Liver (tissue), 9 donors: ENCODE results near the gene RALY. TPM values are rescaled to one million over a fixed set of nuclear protein-coding genes. Genes with fewer than 3 reads are reported as not detected.

Experiments used
- DNase-seq: peaks from one replicate; pipeline ENCODE4 v3.0.0-alpha.2; 2017; ENCODE audit warnings: low spot score
- H3K27ac ChIP-seq, 2 donors: one replicate each; pipeline ENCODE4 v1.7.0; 2013; ENCODE audit warnings: inconsistent platforms in 2 of 2, low read length in 2 of 2, control low read depth in 1 of 2, low read depth in 1 of 2, mild to moderate bottlenecking in 1 of 2
- H3K27me3 ChIP-seq, 4 donors: one replicate each; pipeline versions ENCODE4 v1.6.1 to v1.7.0; 2013; ENCODE audit warnings: low read length in 3 of 4, inconsistent platforms in 1 of 4, mild to moderate bottlenecking in 1 of 4, moderate library complexity in 1 of 4; ENCODE audit not compliant: control insufficient read depth in 4 of 4, insufficient read depth in 4 of 4
- H3K36me3 ChIP-seq, 4 donors: one replicate each; pipeline versions ENCODE4 v1.6.1 to v1.7.0; 2013; ENCODE audit warnings: low read length in 3 of 4, mild to moderate bottlenecking in 3 of 4, low read depth in 1 of 4, moderate library complexity in 1 of 4; ENCODE audit not compliant: control insufficient read depth in 4 of 4, insufficient read depth in 3 of 4
- H3K4me1 ChIP-seq, 4 donors: one replicate each; pipeline versions ENCODE4 v1.6.1 to v1.7.0; 2013; ENCODE audit warnings: low read length in 3 of 4, mild to moderate bottlenecking in 3 of 4, moderate library complexity in 1 of 4; ENCODE audit not compliant: control insufficient read depth in 4 of 4, insufficient read depth in 4 of 4
- H3K4me3 ChIP-seq, 3 donors: one replicate each; pipeline versions ENCODE4 v1.6.1 to v1.7.0; 2013; ENCODE audit warnings: low read length in 3 of 3, control low read depth in 1 of 3, low read depth in 1 of 3, mild to moderate bottlenecking in 1 of 3
- H3K9ac ChIP-seq, 2 donors: one replicate each; pipeline ENCODE4 v1.7.0; 2013; ENCODE audit warnings: low read length in 2 of 2, mild to moderate bottlenecking in 2 of 2, moderate library complexity in 2 of 2, control low read depth in 1 of 2, low read depth in 1 of 2
- H3K9me3 ChIP-seq, 4 donors: one replicate each; pipeline versions ENCODE4 v1.6.1 to v1.7.0; 2013; ENCODE audit warnings: low read length in 3 of 4; ENCODE audit not compliant: control insufficient read depth in 4 of 4
- ATF3 ChIP-seq: IDR thresholded peaks from 2 replicates; pipeline ENCODE4 v1.6.1; 2016; ENCODE audit warnings: antibody characterized with exemption
- CTCF ChIP-seq: fragments of 150-350 bp; IDR thresholded peaks from 2 replicates; pipeline ENCODE4 v1.5.1; 2017; ENCODE audit warnings: improper control_type of control experiment, low read depth, low read length; ENCODE audit not compliant: missing input control
- EGR1 ChIP-seq, 2 donors: IDR thresholded peaks; 2 replicates each; pipeline ENCODE4 v1.6.1; 2016 to 2018; ENCODE audit warnings: antibody characterized with exemption in 2 of 2, low read depth in 2 of 2
- FOXA1 ChIP-seq: IDR thresholded peaks from 2 replicates; pipeline ENCODE4 v1.6.1; 2016; ENCODE audit warnings: antibody characterized with exemption
- FOXA2 ChIP-seq: IDR thresholded peaks from 2 replicates; pipeline ENCODE4 v1.6.1; 2016; ENCODE audit warnings: antibody characterized with exemption
- GABPA ChIP-seq, 2 donors: IDR thresholded peaks in 1 of 2; conservative IDR thresholded peaks in 1 of 2; 2 replicates each; pipeline ENCODE4 v1.6.1; 2016; ENCODE audit warnings: antibody characterized with exemption in 2 of 2, mild to moderate bottlenecking in 1 of 2, moderate library complexity in 1 of 2
- HNF4A ChIP-seq, 2 donors: conservative IDR thresholded peaks; 2 replicates each; pipeline ENCODE4 v1.6.1; 2016; ENCODE audit warnings: antibody characterized with exemption in 2 of 2, mild to moderate bottlenecking in 2 of 2
- HNF4G ChIP-seq: IDR thresholded peaks from 2 replicates; pipeline ENCODE4 v1.6.1; 2016; ENCODE audit warnings: antibody characterized with exemption
- JUND ChIP-seq, 2 donors: IDR thresholded peaks; 2 replicates each; pipeline ENCODE4 v1.6.1; 2016; ENCODE audit warnings: antibody characterized with exemption in 2 of 2
- MAX ChIP-seq: IDR thresholded peaks from 2 replicates; pipeline ENCODE4 v1.6.1; 2016; ENCODE audit warnings: antibody characterized with exemption
- NR2F2 ChIP-seq: IDR thresholded peaks from 2 replicates; pipeline ENCODE4 v1.6.1; 2016; ENCODE audit warnings: antibody characterized with exemption
- RAD21 ChIP-seq, 2 donors: IDR thresholded peaks; 2 replicates each; pipeline ENCODE4 v1.6.1; 2016; ENCODE audit warnings: antibody characterized with exemption in 2 of 2, mild to moderate bottlenecking in 2 of 2
- RXRA ChIP-seq, 2 donors: IDR thresholded peaks; 2 replicates each; pipeline ENCODE4 v1.6.1; 2017 to 2018; ENCODE audit warnings: antibody characterized with exemption in 2 of 2, mild to moderate bottlenecking in 1 of 2
- SP1 ChIP-seq: IDR thresholded peaks from 2 replicates; pipeline ENCODE4 v1.6.1; 2018; ENCODE audit warnings: antibody characterized with exemption, mild to moderate bottlenecking
- TAF1 ChIP-seq: conservative IDR thresholded peaks from 2 replicates; pipeline ENCODE4 v1.6.1; 2016; ENCODE audit warnings: antibody characterized with exemption, mild to moderate bottlenecking
- YY1 ChIP-seq: IDR thresholded peaks from 2 replicates; pipeline ENCODE4 v1.6.1; 2016; ENCODE audit warnings: antibody characterized with exemption, mild to moderate bottlenecking
- ZBTB33 ChIP-seq: IDR thresholded peaks from 2 replicates; pipeline ENCODE4 v1.6.1; 2016; ENCODE audit warnings: antibody characterized with exemption
- WGBS: extraction: QIAGEN DNeasy Blood & Tissue Kit; methylation state at CpG from one replicate; pipeline ENCODE4 v1.1.7; 2013; 5-methylcytosine and 5-hydroxymethylcytosine counted together
- polyA plus RNA-seq, 2 donors: library from polyadenylated mRNA; stranded (reverse) in 1 of 2; unstranded in 1 of 2; fragments of 200-250 nt in 1 of 2; fragments of >200 nt in 1 of 2; fragmentation: Nextera tagmentation in 1 of 2; extraction: Ambion mirVana in 1 of 2; gene quantifications; one replicate each; pipeline versions ENCODE4 v1.2.1 to v1.2.3, GENCODE V29; 2013 to 2015
- total RNA-seq, 2 donors: library from RNA; depleted of rRNA; stranded (reverse); fragments of >200 nt; gene quantifications; one replicate each; pipeline ENCODE4 v1.2.3, GENCODE V29; 2014
- donor health status: healthy.
- donor health status: healthy.
- donor health status: healthy.
- donor health status: healthy.
- donor health status: healthy.

Gene RALY
- total and polyA plus RNA-seq, 4 donors = 23.1 to 47.4 (median 33.3) TPM

- Histone ChIP-seq H3K36me3 (no peaks in the 10 kb centered on the region), H3K27me3 (no peaks in the 10 kb centered on the region), H3K4me1 (peaks cover 17 to 28% (median 24%) of the 10 kb centered on the region in 4 donors), H3K4me3 (no peak overlapping the region), H3K9ac (no peak overlapping the region), H3K27ac (no peak overlapping the region), H3K9me3 (no peaks in the 10 kb centered on the region)
- no peak for DNase-seq
- TF ChIP-seq FOXA1 (no peak), EGR1 (IDR thresholded peaks at IDR 0.05; ENCODE audit: low read depth in 2 of 2) (no peak), MAX (no peak), YY1 (no peak), RXRA (IDR thresholded peaks at IDR 0.05) (no peak), GABPA (IDR thresholded peaks at IDR 0.05 in 1 of 2, conservative IDR thresholded peaks at IDR 0.05 in 1 of 2) (no peak)
- WGBS = 86% methylated on average over 2 of the region's 2 CpGs
Observed at GRCh38 chr20:34013554-34013953, 19.8 kb downstream of the RALY start.

GRCh38 chr20:34014878-34015277 is 21.2 kb downstream of the RALY start:
- TF ChIP-seq JUND (IDR thresholded peaks at IDR 0.05) = no peak
- TF ChIP-seq NR2F2 = no peak
- no peak for TF ChIP-seq HNF4G
- no peak for TF ChIP-seq RXRA (IDR thresholded peaks at IDR 0.05)
- H3K4me3 ChIP-seq = no peak overlapping the region
- H3K27ac ChIP-seq = no peak overlapping the region
- no peaks in the 10 kb centered on the region for H3K27me3 ChIP-seq
- no peaks in the 10 kb centered on the region for H3K9me3 ChIP-seq
- peaks cover 12 to 26% (median 22%) of the 10 kb centered on the region in 4 donors for H3K4me1 ChIP-seq
- H3K9ac ChIP-seq = no peak overlapping the region
- no peaks in the 10 kb centered on the region for H3K36me3 ChIP-seq
- DNase-seq = no peak
- WGBS = 97% methylated on average over 1 of the region's 1 CpG

- 91% methylated on average over 6 of the region's 6 CpGs for WGBS
- peaks cover 8 to 24% (median 20%) of the 10 kb centered on the region in 4 donors for H3K4me1 ChIP-seq
- H3K27ac ChIP-seq = no peak overlapping the region
- no peak for TF ChIP-seq NR2F2
- no peak for TF ChIP-seq TAF1
- TF ChIP-seq RAD21 (IDR thresholded peaks at IDR 0.05) = no peak
- H3K9me3 ChIP-seq = no peaks in the 10 kb centered on the region
- no peak overlapping the region for H3K4me3 ChIP-seq
- DNase-seq = no peak
- H3K9ac ChIP-seq = no peak overlapping the region
- H3K27me3 ChIP-seq = no peaks in the 10 kb centered on the region
- H3K36me3 ChIP-seq = no peaks in the 10 kb centered on the region
Observed at GRCh38 chr20:34015401-34016335, 22.0 kb downstream of the RALY start.

DNA sequence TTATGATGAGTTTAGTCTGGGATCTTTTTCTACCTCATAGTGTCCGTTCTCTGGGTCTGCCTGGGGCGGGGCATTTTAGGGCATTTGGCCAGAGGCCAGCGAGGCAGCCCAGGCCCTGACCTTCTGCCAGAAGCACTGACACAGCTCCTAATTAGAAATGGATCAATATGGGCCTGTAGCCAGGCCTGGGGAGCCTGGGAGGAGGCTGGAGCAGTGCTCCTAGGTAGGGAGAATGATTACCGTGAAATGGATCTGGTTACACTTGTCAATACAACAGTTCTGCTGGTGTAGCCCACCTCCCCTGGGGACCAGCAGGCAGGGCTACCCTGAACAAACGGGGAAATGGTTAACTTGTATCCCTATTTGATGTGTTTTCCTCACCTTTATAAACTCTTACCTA is 23.0 kb downstream of the RALY start:
- Histone ChIP-seq H3K9me3 (no peaks in the 10 kb centered on the region), H3K4me1 (peaks cover 8 to 24% (median 19%) of the 10 kb centered on the region in 4 donors)
- TF ChIP-seq CTCF (no peak), GABPA (IDR thresholded peaks at IDR 0.05 in 1 of 2, conservative IDR thresholded peaks at IDR 0.05 in 1 of 2) (no peak), HNF4G (no peak), FOXA1 (no peak), NR2F2 (peak; percentile 29), ZBTB33 (peak; percentile 40), HNF4A (conservative IDR thresholded peaks at IDR 0.05) (peak; percentile 13 to 38), JUND (IDR thresholded peaks at IDR 0.05) (no peak), TAF1 (no peak), SP1 (peak; percentile 18), EGR1 (IDR thresholded peaks at IDR 0.05; ENCODE audit: low read depth in 2 of 2) (no peak), FOXA2 (no peak), RAD21 (IDR thresholded peaks at IDR 0.05) (peak in 1 of 2 donors; percentile 15), MAX (no peak), YY1 (no peak), ATF3 (no peak), RXRA (IDR thresholded peaks at IDR 0.05) (peak; percentile 38 to 40)

More for the DNA sequence above, 23.0 kb downstream of the RALY start:
- H3K36me3 ChIP-seq = no peaks in the 10 kb centered on the region
- H3K4me3 ChIP-seq = no peak overlapping the region
- peak; percentile 67 for DNase-seq
- no peaks in the 10 kb centered on the region for H3K27me3 ChIP-seq
- H3K9ac ChIP-seq = no peak overlapping the region
- H3K27ac ChIP-seq = no peak overlapping the region
- 27% methylated on average over 5 of the region's 5 CpGs for WGBS
